Measurements from ENCODE around the gene DYNLRB1. TPM values are rescaled to one million over a fixed set of nuclear protein-coding genes. Genes with fewer than 3 reads are reported as not detected.

Gene DYNLRB1
- total and polyA plus RNA-seq, 10 of the 15 experiments (the other 5 are each of a cell fraction or from before 2014, with no cell fraction given) = 87.9 to 313 (median 153) TPM

DNA sequence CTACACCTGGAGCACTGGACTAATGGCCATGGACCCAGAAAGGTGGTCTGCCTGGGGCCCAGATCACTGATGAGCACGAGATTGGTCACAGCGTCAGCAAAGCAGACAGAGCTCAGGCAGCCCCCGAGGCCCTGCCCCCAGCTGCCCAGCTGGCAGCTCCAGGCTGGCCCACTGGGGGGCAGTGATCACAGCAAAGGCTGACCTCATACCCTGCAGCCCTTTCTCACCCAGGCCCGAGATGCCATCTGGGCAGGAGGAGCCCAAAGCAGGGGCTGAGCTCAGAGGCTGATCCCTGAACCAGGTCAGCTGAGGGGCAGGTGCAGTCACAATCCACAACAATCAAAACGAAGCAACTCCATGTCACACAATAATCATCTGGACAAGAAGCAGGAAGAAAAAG lies 46.4 kb downstream of the DYNLRB1 start:
- DNase-seq (ENCODE audit: low read depth, low spot score) = no peak
- CTCF ChIA-PET = interaction anchor here (0.6 to 4.0 kb wide), 11 partner anchors 24 to 234 kb away, joined by 3 to 29 read pairs (median 4); partner anchors contain the start of gene TP53INP2

More for the DNA sequence above, 46.4 kb downstream of the DYNLRB1 start:
- no peak overlapping the region for H2AFZ ChIP-seq (ENCODE audit: control insufficient read depth, low read depth, low read length)
- no peak overlapping the region for H3K9ac ChIP-seq (ENCODE audit: control insufficient read depth, insufficient read depth, low read length)
- intact Hi-C loops (cut with micrococcal nuclease; ENCODE audit: unreplicated experiment) (no loop called here), in situ Hi-C loops (cut with MboI) (no loop called here)
- peaks cover 0 to 2% of the 10 kb centered on the region in 2 experiments; a peak in 2 of 4 replicates for H3K36me3 ChIP-seq (ENCODE audit: control insufficient read depth in 2 of 2, insufficient read depth in 2 of 2, low read length in 1 of 2)
- no peak for FAIRE-seq
- no peaks in the 10 kb centered on the region for H3K4me1 ChIP-seq (ENCODE audit: control insufficient read depth, insufficient read depth, low read length)
- no peaks in the 10 kb centered on the region for H4K20me1 ChIP-seq (ENCODE audit: control insufficient read depth, insufficient read depth)
- no TSS peak for BruUV-seq (replicated peaks)
- H3K79me2 ChIP-seq (ENCODE audit: control insufficient read depth, insufficient read depth, low read length) = no peaks in the 10 kb centered on the region
- no peaks in the 10 kb centered on the region for H3K9me3 ChIP-seq (replicated peaks; ENCODE audit: control insufficient read depth, insufficient read depth, low read length)
- WGBS (ENCODE audit: insufficient coverage, insufficient replicate concordance, low lambda C conversion rate, missing lambda C conversion rate) = 68% methylated on average over 5 of the region's 5 CpGs
- TF ChIP-seq SMC3 (IDR thresholded peaks at IDR 0.05; ENCODE audit: borderline replicate concordance, low read length) (peak; percentile 30; the same call in 1 of the 2 replicates), IRF4 (IDR thresholded peaks at IDR 0.05; ENCODE audit: low read depth, low read length) (no peak), MLLT1 (IDR thresholded peaks at IDR 0.05) (no peak), CTCF (IDR thresholded peaks at IDR 0.05 in 2 of 3, conservative IDR thresholded peaks at IDR 0.05 in 1 of 3; ENCODE audit: control insufficient read depth in 2 of 3, extremely low read depth in 1 of 3, insufficient read depth in 1 of 3, low read depth in 3 of 3, low read length in 3 of 3) (peak; percentile 16 to 51 (median 36); a peak in 5 of 6 replicates), RAD21 (IDR thresholded peaks at IDR 0.05; ENCODE audit: insufficient read depth, low read depth, low read length) (peak; percentile 28; the same call in 1 of the 2 replicates), SUPT20H (IDR thresholded peaks at IDR 0.05; ENCODE audit: borderline replicate concordance, control insufficient read depth, low read depth, low read length) (no peak), ZSCAN29 (IDR thresholded peaks at IDR 0.05) (no peak), BACH1 (IDR thresholded peaks at IDR 0.05; ENCODE audit: borderline replicate concordance) (no peak), HDGF (IDR thresholded peaks at IDR 0.05) (no peak), CHD4 (IDR thresholded peaks at IDR 0.05) (no peak)
- TF ChIP-seq, protein P1, sequence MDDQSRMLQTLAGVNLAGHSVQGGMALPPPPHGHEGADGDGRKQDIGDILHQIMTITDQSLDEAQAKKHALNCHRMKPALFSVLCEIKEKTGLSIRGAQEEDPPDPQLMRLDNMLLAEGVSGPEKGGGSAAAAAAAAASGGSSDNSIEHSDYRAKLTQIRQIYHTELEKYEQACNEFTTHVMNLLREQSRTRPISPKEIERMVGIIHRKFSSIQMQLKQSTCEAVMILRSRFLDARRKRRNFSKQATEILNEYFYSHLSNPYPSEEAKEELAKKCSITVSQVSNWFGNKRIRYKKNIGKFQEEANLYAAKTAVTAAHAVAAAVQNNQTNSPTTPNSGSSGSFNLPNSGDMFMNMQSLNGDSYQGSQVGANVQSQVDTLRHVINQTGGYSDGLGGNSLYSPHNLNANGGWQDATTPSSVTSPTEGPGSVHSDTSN (IDR thresholded peaks at IDR 0.05; ENCODE audit: insufficient replicate concordance, low read depth, low read length) = no peak
- H3K4me3 ChIP-seq = no peak overlapping the region
- ChIA-PET SMC1A (ENCODE audit: uncharacterized antibody, unreplicated experiment) (interaction anchor here (0.8 to 3.3 kb wide), 5 partner anchors 84 to 207 kb away, joined by 3 to 16 read pairs (median 3); no protein-coding TSS in a partner anchor), RAD21 (ENCODE audit: unreplicated experiment) (interaction anchor here (0.6 to 2.4 kb wide), 4 partner anchors 81 to 250 kb away, joined by 3 to 12 read pairs (median 8); no protein-coding TSS in a partner anchor), POLR2A (no interaction called here)
- no peaks in the 10 kb centered on the region for H3K27me3 ChIP-seq (replicated peaks in 1 of 2; ENCODE audit: control insufficient read depth in 2 of 2, insufficient read depth in 2 of 2, low read length in 1 of 2)
- no peak overlapping the region for H3K4me2 ChIP-seq (ENCODE audit: control insufficient read depth, insufficient read depth)
- no peak overlapping the region for H3K27ac ChIP-seq (ENCODE audit: control insufficient read depth, insufficient read depth)
- ATAC-seq = peak; percentile 61
